Suprapubic skin (tissue), 3 donors: ENCODE results near the gene ZNF292.

Source experiments
- CTCF ChIP-seq, 2 donors: fragments of 200-600 bp in 1 of 2; fragments of 450-650 bp in 1 of 2; sonication (generic) in 1 of 2; IDR thresholded peaks; one replicate each; pipeline ENCODE4 v1.5.1; 2016 to 2019; ENCODE audit warnings: antibody characterized with exemption in 2 of 2, mild to moderate bottlenecking in 1 of 2, moderate library complexity in 1 of 2
- EP300 ChIP-seq: sonication (generic); formaldehyde crosslinking; IDR thresholded peaks from one replicate; pipeline ENCODE4 v1.6.1; 2017; ENCODE audit warnings: antibody characterized with exemption
- POLR2A ChIP-seq, 2 donors: fragments of 450-650 bp; IDR thresholded peaks; one replicate each; pipeline ENCODE4 v1.6.1; 2017; ENCODE audit warnings: antibody characterized with exemption in 2 of 2, mild to moderate bottlenecking in 2 of 2, moderate library complexity in 2 of 2

- no peak for TF ChIP-seq CTCF (IDR thresholded peaks at IDR 0.05)
- no peak for TF ChIP-seq EP300
- TF ChIP-seq POLR2A (IDR thresholded peaks at IDR 0.05), result no peak
Observed at GRCh38 chr6:87257565-87257964, 102.2 kb downstream of the ZNF292 start.
